ENCODE measurements around the gene CCDC149.

DNA sequence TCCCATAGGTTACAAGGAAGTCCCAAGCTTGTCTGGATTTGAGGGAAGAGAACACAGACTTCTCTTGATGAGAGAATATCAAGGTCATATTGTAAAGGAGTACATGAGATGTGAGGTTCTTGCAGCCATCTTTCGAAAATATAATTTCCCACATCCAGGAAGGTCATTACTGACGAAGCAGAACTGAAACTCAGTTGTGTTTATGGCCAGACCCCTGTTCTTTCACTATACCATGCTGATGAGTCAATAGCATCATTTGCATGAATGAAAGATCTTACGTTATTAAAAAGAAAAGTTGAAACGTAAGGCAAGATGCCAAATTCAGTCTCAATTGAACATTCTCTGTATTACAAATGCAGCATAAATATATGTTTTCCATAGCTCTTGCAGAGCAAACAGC, 14.2 kb upstream of the CCDC149 start:
- TF ChIP-seq, protein P1, sequence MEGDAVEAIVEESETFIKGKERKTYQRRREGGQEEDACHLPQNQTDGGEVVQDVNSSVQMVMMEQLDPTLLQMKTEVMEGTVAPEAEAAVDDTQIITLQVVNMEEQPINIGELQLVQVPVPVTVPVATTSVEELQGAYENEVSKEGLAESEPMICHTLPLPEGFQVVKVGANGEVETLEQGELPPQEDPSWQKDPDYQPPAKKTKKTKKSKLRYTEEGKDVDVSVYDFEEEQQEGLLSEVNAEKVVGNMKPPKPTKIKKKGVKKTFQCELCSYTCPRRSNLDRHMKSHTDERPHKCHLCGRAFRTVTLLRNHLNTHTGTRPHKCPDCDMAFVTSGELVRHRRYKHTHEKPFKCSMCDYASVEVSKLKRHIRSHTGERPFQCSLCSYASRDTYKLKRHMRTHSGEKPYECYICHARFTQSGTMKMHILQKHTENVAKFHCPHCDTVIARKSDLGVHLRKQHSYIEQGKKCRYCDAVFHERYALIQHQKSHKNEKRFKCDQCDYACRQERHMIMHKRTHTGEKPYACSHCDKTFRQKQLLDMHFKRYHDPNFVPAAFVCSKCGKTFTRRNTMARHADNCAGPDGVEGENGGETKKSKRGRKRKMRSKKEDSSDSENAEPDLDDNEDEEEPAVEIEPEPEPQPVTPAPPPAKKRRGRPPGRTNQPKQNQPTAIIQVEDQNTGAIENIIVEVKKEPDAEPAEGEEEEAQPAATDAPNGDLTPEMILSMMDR (IDR thresholded peaks at IDR 0.05): no peak
- TF ChIP-seq POLR2A (IDR thresholded peaks at IDR 0.05) (no peak), POLR2AphosphoS5 (IDR thresholded peaks at IDR 0.05; ENCODE audit: insufficient read depth in 1 of 2, low read depth in 1 of 2) (no peak)

Measured in vagina (tissue), 2 donors.